Activated CD8-positive, alpha-beta T cell treated with anti-CD3 and anti-CD28 coated beads, Interleukin-2, amount 10 ng/mL, durations not matched to agents 7 days and 5 days (primary cell): ENCODE results near the gene SPNS3. TPM values are rescaled to one million over a fixed set of nuclear protein-coding genes. Genes with fewer than 3 reads are reported as not detected.

Experiments used
- ATAC-seq: fragments of 150-1000 bp; cut with Tn5 transposase; one replicate; pipeline ENCODE4 v1.10.0; 2021; ENCODE audit warnings: moderate library complexity
- CTCF ChIA-PET: fragments of 350-600 bp; sonication (Branson Sonifier 250); formaldehyde crosslinking; loops from one replicate; lab custom pipeline; 2021; ENCODE audit warnings: antibody characterized with exemption; lab: Charles Lee
- POLR2A ChIA-PET: fragments of 350-600 bp; sonication (Branson Sonifier 250); formaldehyde crosslinking; loops from one replicate; lab custom pipeline; 2021; ENCODE audit warnings: antibody characterized with exemption; lab: Charles Lee
- DNase-seq: peaks from one replicate; pipeline ENCODE4 v3.0.0-alpha.2; 2020
- H3K27ac Mint-ChIP-seq: one replicate; pipeline ENCODE4 v1.8.0; 2021; ENCODE audit warnings: mild to moderate bottlenecking, mixed read lengths
- H3K27me3 Mint-ChIP-seq: one replicate; pipeline ENCODE4 v1.8.0; 2021; ENCODE audit warnings: low read depth, mixed read lengths
- H3K36me3 Mint-ChIP-seq: one replicate; pipeline ENCODE4 v1.8.0; 2021; ENCODE audit warnings: low read depth, mixed read lengths
- H3K4me1 Mint-ChIP-seq: one replicate; pipeline ENCODE4 v1.8.0; 2021; ENCODE audit warnings: low read depth, mixed read lengths
- H3K4me3 Mint-ChIP-seq: one replicate; pipeline ENCODE4 v1.8.0; 2021; ENCODE audit warnings: mild to moderate bottlenecking, mixed read lengths
- H3K9me3 Mint-ChIP-seq: one replicate; pipeline ENCODE4 v1.8.0; 2022; ENCODE audit warnings: mixed read lengths; ENCODE audit not compliant: insufficient read depth
- total RNA-seq, 2 experiments: library from RNA; stranded (reverse); gene quantifications; one replicate each; pipeline ENCODE4 v1.2.3, GENCODE V29; 2021

SPNS3 gene
- total RNA-seq, 2 experiments from 2014 or later = 26.8 to 29.1 TPM

DNA sequence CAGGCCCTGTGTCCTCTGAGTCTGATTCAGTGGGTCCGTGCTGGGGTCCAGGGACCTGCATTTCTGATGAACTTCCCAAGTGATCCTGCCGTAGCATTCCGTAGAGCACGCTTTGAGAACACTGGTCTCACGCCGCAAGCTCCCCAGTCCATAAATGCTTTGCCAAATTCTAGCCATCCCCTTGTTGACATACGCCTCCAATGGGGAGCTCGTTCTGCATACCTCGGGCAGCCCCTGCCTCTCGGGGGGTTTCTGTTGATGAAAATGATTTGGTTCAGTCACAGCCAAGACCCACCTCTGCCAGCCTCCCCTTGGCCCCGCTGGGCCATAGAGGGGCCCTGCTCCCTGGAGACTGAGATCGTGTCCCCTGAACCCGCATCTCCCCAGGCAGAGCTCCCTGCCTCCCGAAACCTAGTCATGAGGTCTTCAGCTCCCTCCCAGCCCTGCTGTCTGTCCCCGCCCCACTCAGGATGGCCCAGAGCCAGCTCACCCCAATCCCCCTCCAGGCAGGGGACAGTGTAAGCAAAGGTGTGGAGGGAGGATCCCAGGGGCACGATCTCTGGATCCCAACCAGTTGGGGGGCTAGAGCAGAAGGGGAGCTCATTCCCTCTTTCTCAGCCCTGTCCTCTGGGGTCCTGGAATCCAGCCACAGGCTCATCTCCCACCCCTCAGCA, 48.7 kb downstream of the SPNS3 start:
- ChIA-PET POLR2A (interaction anchor here (2.6 kb wide), 1 partner anchor 49 kb away, joined by 11 read pairs; the partner anchor contains the start of gene SPNS3), CTCF (interaction anchor here (0.8 to 1.5 kb wide), 2 partner anchors 23 to 26 kb away, joined by 3 read pairs; no protein-coding TSS in a partner anchor)
- peak overlapping the region; percentile 99 for H3K27ac Mint-ChIP-seq
- peaks cover 24% of the 10 kb centered on the region for H3K36me3 Mint-ChIP-seq
- peaks cover 73% of the 10 kb centered on the region for H3K4me1 Mint-ChIP-seq
- no peaks in the 10 kb centered on the region for H3K27me3 Mint-ChIP-seq
- DNase-seq (no peak), ATAC-seq (no peak)
- no peaks in the 10 kb centered on the region for H3K9me3 Mint-ChIP-seq
- no peak overlapping the region for H3K4me3 Mint-ChIP-seq

DNA sequence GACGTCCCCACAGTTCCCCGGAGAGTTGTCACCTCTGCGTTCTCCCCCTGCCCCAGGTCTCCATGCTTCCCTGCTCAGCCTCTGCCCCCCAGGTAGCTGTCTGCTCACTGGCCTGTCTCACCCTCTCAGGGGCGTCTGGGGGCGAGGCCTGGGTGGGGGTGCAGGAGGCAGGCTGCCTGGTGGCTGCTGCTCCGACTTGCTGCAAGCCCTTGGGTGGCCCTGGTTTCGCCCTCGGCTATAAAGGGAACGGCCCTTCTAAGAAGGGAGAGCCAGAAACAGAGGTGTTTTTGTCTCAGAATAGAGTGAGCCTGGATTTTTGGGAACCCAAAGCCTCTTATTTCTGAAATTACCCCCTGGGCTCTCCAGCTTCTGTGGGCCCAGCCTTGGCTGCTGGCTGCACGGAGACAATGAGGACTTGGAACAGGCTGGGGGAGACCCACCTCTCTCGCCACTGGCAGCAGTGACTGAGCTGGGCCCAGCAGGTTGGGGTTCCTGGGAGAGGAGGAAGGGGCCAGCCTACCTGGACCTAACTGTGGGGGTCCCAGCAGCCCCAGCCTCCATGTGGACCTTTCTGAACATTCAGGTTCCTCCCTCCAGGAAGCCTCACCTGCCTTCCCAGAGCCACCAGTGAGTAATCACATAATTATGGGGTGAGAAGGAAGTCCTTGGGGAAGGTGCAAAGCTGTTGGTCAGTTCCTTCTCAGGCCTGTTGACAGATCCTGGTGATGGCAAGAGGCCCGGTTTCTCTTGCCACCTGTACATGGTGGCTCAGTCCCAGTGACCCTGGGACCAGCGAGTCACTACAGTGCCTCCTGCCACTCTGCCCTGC, 49.5 kb downstream of the SPNS3 start:
- H3K27ac Mint-ChIP-seq = peak overlapping the region; percentile 99
- CTCF ChIA-PET = interaction anchor here (0.8 to 1.5 kb wide), 2 partner anchors 22 to 26 kb away, joined by 3 read pairs; no protein-coding TSS in a partner anchor
- no peak overlapping the region for H3K4me3 Mint-ChIP-seq
- H3K9me3 Mint-ChIP-seq = no peaks in the 10 kb centered on the region
- H3K27me3 Mint-ChIP-seq = no peaks in the 10 kb centered on the region
- no peak for ATAC-seq
- peaks cover 73% of the 10 kb centered on the region for H3K4me1 Mint-ChIP-seq
- DNase-seq = no peak
- POLR2A ChIA-PET = no interaction called here
- peaks cover 24% of the 10 kb centered on the region for H3K36me3 Mint-ChIP-seq

DNA sequence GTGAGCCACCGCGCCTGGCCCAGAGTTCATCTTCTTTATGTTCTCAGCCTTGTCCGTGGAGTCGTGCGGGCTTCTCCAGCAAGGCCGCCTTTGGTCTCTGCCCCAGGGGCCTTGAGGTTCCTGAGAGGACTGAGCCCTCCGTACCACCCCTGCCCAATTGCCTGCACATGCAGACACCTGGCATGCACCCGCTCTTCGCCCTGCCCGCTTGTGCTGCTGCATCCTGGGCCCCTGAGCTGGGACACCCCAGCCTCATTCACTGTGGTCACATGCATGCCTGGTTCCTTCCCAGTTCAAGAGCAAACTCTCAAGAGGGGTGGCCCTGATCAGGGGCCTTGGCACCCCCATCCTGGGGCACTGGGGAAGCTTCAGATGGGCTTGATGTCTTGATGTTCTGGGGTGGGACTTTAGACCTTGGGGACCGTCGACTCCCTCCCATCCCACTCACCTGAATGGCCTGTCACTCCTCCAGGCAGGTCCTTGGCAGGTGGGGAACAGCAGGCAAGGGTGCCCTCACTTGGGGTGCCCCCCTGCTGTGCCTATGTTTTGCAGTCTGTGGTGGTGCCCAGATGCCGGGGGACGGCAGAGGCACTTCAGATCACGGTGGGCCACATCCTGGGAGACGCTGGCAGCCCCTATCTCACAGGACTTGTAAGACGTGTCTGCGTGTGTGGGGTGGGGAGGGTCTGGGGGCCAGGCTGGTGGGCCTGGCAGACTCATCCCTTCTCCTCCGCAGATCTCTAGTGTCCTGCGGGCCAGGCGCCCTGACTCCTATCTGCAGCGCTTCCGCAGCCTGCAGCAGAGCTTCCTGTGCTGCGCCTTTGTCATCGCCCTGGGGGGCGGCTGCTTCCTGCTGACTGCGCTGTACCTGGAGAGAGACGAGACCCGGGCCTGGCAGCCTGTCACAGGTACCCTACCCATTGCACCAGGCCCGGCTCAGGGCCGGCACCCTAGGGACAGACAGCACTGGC, 52.2 kb downstream of the SPNS3 start:
- peaks cover 24% of the 10 kb centered on the region for H3K36me3 Mint-ChIP-seq
- H3K4me1 Mint-ChIP-seq = peaks cover 55% of the 10 kb centered on the region
- ATAC-seq (peak; percentile 92), DNase-seq (peak; percentile 70)
- peak overlapping the region; percentile 87 for H3K27ac Mint-ChIP-seq
- H3K4me3 Mint-ChIP-seq = peak overlapping the region; percentile 93
- H3K27me3 Mint-ChIP-seq = no peaks in the 10 kb centered on the region
- H3K9me3 Mint-ChIP-seq = no peaks in the 10 kb centered on the region
- ChIA-PET POLR2A (interaction anchor here (0.6 to 2.0 kb wide), 6 partner anchors 10 to 59 kb away, joined by 3 to 6 read pairs (median 3); no protein-coding TSS in a partner anchor), CTCF (interaction anchor here (0.6 to 1.7 kb wide), 5 partner anchors 12 to 65 kb away, joined by 3 to 5 read pairs (median 3); partner anchors contain the start of gene SPNS3)

DNA sequence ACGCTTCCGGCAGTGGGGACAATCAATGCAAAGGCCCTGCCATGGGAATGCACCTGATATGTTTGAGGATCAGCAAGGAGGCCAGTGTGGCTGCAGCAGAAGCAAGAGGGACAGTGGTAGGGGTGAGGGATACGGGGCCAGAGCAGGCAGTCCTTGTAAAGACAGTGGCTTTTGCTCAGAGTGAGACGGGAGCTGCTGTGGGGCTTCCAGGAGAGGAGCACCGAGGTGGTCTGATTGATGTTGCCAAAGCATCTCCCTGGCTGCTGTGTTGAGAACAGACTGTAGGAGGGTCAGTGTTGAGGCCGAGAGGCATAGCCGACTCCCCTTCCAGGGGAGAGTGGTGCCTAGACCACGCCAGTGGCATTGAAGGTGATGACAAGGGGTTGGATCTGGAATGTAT, 53.6 kb downstream of the SPNS3 start:
- H3K4me1 Mint-ChIP-seq = peaks cover 42% of the 10 kb centered on the region
- POLR2A ChIA-PET = no interaction called here
- no peaks in the 10 kb centered on the region for H3K9me3 Mint-ChIP-seq
- peaks cover 20% of the 10 kb centered on the region for H3K36me3 Mint-ChIP-seq
- peak overlapping the region; percentile 46 for H3K27ac Mint-ChIP-seq
- ATAC-seq (no peak), DNase-seq (no peak)
- CTCF ChIA-PET = no interaction called here
- H3K4me3 Mint-ChIP-seq = no peak overlapping the region
- no peaks in the 10 kb centered on the region for H3K27me3 Mint-ChIP-seq

DNA sequence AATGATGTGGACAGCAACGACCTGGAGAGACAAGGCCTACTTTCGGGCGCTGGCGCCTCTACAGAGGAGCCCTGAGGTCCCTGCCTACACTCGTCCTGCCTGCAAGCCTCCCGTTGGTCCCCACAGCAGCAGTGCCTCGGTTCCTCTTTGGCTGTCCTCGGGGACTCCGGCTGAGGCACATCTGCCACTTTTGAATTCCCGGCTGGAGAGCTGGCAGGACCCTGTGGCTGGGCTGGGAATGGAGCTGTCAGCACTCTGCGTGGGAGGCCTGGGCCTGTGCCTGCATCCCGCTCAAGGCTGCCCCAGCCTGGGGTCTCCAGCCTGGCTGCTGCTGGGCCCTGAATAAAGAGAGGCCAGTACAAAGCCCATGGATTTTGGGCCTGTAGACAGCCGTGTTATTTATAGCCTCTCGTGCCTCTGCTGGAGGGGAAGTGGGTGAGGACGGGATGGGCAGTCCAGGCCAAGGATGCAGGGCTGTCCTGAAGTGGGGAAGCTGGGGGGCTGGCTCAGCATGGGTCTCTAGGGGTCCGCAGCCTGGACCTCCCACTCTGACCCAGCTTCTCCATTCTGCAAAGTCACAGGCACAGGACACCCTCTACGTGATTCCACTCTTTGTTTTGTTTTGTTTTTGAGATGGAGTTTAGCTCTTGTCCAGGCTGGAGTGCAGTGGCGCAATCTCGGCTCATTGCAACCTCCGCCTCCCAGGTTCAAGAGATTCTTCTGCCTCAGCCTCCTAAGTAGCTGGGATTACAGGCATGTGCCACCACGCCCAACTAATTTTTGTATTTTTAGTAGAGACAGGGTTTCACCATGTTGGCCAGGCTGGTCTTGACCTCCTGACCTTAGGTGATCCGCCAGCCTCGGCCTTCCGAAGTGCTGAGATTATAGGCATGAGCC, 54.3 kb downstream of the SPNS3 start:
- no peaks in the 10 kb centered on the region for H3K27me3 Mint-ChIP-seq
- CTCF ChIA-PET = no interaction called here
- H3K36me3 Mint-ChIP-seq = peaks cover 19% of the 10 kb centered on the region
- POLR2A ChIA-PET = no interaction called here
- H3K4me1 Mint-ChIP-seq = peaks cover 36% of the 10 kb centered on the region
- H3K9me3 Mint-ChIP-seq = no peaks in the 10 kb centered on the region
- no peak for DNase-seq
- no peak for ATAC-seq
- H3K27ac Mint-ChIP-seq = peak overlapping the region; percentile 46
- no peak overlapping the region for H3K4me3 Mint-ChIP-seq

DNA sequence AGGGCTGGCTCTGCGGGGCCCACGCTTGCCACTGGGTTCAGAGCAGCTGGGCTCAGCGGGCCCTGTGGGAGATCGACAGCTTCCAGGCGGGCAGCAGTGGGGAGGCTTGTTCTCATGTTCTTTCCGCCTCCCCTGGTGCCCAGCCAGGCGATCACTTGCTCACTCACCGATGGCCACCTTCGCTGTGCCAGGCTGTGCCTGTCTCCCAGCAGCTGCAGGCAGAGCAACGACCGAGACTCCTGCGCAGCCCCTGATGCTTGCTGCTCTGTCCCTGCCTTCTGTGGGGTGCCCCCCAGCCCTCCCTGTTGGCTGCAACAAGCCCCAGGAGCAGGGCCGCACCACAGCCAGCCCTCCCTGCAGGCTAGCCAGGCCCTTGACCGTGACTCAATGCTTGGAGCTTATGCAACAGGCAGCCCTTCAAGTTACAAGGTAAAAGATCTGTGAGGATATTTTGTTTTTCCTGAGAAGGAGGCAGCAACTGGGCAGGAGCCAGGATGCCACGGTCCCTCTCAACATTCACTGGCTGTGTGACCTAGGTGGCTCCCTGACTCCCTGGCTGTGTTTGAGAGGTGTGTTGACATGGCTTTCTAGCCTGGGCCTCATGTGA, 55.4 kb downstream of the SPNS3 start:
- Mint-ChIP-seq H3K27me3 (no peaks in the 10 kb centered on the region), H3K36me3 (peaks cover 15% of the 10 kb centered on the region), H3K4me1 (peaks cover 30% of the 10 kb centered on the region), H3K4me3 (no peak overlapping the region), H3K27ac (no peak overlapping the region), H3K9me3 (no peaks in the 10 kb centered on the region)
- CTCF ChIA-PET = no interaction called here
- DNase-seq = no peak
- POLR2A ChIA-PET = no interaction called here
- ATAC-seq = no peak

DNA sequence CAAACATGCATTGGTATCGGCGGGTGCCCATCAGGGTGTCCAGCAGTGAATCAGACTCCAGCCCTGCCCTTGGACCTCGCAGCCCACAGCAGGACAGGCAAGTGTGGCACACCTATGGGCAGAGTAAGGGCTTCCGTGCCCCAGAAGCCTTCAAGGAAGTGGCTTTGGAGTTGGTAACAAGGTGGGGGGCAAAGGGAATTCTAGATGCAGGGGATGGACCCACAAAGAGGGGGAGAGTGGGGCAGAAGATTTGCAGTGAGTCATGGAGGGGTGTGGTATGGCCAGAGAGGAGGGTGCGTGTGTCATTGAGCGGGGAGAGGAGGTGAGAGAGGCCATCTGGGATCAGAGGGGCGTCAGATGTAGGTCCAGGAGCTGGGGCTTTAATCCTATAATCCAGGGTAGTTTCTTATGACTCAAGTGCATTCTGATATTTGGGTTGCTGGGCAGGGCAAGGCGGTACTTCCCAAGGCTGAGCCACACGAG, 56.4 kb downstream of the SPNS3 start:
- Mint-ChIP-seq H3K9me3 (no peaks in the 10 kb centered on the region), H3K36me3 (peaks cover 10% of the 10 kb centered on the region), H3K4me3 (no peak overlapping the region), H3K4me1 (peaks cover 29% of the 10 kb centered on the region), H3K27ac (no peak overlapping the region), H3K27me3 (no peaks in the 10 kb centered on the region)
- no peak for ATAC-seq
- ChIA-PET CTCF (interaction anchor here (1.3 kb wide), 1 partner anchor 69 kb away, joined by 5 read pairs; no protein-coding TSS in a partner anchor), POLR2A (interaction anchor here (1.1 kb wide), 1 partner anchor 9 kb away, joined by 4 read pairs; the partner anchor contains the start of gene SPNS2)
- no peak for DNase-seq

DNA sequence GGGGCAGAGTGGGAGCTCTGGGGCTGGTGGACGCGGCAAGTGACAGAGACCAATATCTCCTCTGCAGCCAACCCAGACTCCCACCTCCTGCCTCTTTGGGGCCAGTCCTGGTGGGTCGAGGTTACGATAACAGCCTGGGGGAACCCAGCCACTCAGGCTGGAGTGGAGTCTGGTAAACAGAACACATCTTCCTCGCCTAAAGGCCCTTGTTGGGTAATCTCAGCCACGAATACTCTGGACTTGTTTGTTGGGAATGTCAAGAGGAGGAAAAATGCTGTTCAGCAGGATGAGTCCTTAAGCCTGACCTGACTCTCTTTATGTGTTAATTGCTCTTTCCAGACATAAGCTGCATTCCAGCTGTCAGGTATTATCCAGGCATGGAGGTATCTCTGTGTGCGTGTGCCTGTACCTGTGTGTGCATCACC, 56.9 kb downstream of the SPNS3 start:
- H3K27ac Mint-ChIP-seq = no peak overlapping the region
- CTCF ChIA-PET = interaction anchor here (1.1 to 1.3 kb wide), 2 partner anchors 9 to 70 kb away, joined by 4 to 5 read pairs; no protein-coding TSS in a partner anchor
- DNase-seq (no peak), ATAC-seq (no peak)
- no peaks in the 10 kb centered on the region for H3K27me3 Mint-ChIP-seq
- peaks cover 27% of the 10 kb centered on the region for H3K4me1 Mint-ChIP-seq
- no peak overlapping the region for H3K4me3 Mint-ChIP-seq
- POLR2A ChIA-PET = interaction anchor here (1.1 kb wide), 1 partner anchor 9 kb away, joined by 4 read pairs; the partner anchor contains the start of gene SPNS2
- H3K9me3 Mint-ChIP-seq = no peaks in the 10 kb centered on the region
- peaks cover 8% of the 10 kb centered on the region for H3K36me3 Mint-ChIP-seq

DNA sequence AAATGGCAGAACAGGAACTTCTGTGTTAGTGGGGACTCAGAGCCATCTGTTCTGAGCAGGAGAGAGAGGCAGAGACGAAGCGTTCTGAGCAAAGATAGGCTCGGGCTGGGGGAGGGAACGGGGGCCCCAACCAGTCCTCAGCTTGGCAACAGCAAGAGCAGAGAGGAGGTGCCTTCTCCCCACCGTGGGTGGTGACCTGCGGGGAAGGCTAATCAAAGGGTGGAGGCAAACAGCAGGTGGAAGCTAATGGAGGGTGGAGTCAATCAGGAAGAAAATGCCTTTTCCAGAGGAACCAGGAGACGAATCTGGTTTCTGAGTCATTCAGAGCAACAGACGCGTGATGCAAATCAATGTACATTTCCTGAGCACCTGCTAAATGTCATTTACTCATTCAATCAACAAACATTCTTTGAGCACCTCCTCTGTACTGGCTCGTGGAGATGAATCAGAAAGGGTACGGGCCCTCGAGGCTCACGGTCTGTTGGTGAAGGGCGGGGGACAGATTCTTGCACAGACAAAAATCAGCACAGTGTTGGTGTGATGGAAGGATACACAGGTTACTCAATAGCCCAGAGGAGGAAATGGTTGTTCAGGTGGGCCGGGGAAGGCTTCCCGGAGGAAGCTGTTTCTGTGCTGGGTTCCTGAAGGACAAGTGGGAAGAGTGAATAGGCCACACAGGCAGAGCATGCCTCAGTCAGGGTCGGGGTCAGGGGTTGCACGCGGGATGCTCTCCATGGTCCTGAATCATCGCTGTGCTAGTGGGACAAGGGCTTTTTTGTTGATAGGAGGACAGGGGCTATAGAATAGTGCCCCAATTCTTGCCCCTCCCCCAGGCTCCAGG, 59.2 kb downstream of the SPNS3 start:
- H3K9me3 Mint-ChIP-seq = no peaks in the 10 kb centered on the region
- no peak overlapping the region for H3K27ac Mint-ChIP-seq
- no peaks in the 10 kb centered on the region for H3K36me3 Mint-ChIP-seq
- H3K4me1 Mint-ChIP-seq = peaks cover 13% of the 10 kb centered on the region
- CTCF ChIA-PET = no interaction called here
- POLR2A ChIA-PET = no interaction called here
- DNase-seq = peak; percentile 65
- no peak for ATAC-seq
- no peak overlapping the region for H3K4me3 Mint-ChIP-seq
- no peaks in the 10 kb centered on the region for H3K27me3 Mint-ChIP-seq
